ENCODE measurements around the gene SLC25A21.

- no peak for TF ChIP-seq CTCF (IDR thresholded peaks at IDR 0.05; ENCODE audit: low read length)
- TF ChIP-seq EZH2phosphoT487 (IDR thresholded peaks at IDR 0.05; ENCODE audit: low read length): no peak
Observed at GRCh38 chr14:36820111-36820709, 352.2 kb downstream of the SLC25A21 start.

All from MM.1S (cell line).